ENCODE measurements around the gene CRY2.

- TF ChIP-seq CTCF (IDR thresholded peaks at IDR 0.05) (no peak), POLR2A (IDR thresholded peaks at IDR 0.05) (no peak)
Observed at GRCh38 chr11:45846174-45846675, 1.1 kb upstream of the CRY2 start.

Measured in esophagus squamous epithelium (tissue), 4 donors.